ENCODE data around the gene OR51B2.
"Not testable (repeated sequence)": the region's sequence is repeated elsewhere in the genome, so short reads cannot be mapped to it uniquely, and the experiment has no call there.

The OR51B2 gene

DNA sequence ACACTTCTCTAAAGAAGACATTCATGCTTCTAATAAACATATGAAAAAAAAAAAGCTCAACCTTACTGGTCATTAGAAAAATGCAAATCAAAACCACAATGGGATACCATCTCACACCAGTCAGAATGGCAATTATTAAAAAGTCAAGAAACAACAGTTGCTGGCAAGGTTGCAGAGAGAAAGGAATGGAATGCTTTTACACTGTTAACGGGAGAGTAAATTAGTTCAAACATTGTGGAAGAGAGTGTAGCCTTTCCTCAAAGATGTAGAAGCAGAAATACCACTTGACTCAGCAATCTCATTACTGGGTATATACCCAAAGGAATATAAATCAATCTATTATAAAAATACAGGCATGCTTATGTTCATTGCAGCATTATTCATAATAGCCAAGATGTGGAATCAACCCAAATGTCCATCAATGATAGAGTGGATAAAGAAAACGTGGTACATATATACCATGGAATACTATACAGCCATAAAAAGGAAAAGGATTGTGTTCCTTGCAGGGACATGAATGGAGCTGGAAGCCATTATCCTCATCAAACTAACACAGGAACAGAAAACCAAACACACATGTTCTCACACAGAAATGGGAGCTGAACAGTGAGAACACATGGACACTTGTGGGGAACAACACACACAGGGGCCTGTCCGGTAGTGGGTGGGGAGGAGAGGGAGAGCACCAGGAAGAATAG is 10.6 kb downstream of the OR51B2 start:
- not testable (repeated sequence) for DNase-seq (ENCODE audit: low read depth)

DNA sequence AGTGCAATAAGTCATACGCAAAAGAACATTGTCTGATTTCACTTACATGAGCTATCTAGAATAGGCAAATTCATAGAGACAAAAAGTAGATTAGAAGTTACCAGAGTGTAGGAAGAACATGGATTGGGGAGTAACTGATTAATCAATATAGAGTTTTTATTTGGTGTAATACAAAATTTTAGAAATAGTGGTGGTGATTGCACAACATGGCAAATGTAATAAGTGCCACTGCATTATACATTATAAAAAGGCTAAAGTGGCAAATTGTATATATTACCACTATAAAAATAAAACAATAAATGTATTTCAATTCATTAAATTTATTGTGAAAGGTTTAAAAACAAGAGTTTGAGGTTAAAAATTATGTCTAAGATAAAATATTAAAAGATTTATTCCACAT is 13.7 kb downstream of the OR51B2 start:
- DNase-seq (ENCODE audit: low read depth): no peak

DNA sequence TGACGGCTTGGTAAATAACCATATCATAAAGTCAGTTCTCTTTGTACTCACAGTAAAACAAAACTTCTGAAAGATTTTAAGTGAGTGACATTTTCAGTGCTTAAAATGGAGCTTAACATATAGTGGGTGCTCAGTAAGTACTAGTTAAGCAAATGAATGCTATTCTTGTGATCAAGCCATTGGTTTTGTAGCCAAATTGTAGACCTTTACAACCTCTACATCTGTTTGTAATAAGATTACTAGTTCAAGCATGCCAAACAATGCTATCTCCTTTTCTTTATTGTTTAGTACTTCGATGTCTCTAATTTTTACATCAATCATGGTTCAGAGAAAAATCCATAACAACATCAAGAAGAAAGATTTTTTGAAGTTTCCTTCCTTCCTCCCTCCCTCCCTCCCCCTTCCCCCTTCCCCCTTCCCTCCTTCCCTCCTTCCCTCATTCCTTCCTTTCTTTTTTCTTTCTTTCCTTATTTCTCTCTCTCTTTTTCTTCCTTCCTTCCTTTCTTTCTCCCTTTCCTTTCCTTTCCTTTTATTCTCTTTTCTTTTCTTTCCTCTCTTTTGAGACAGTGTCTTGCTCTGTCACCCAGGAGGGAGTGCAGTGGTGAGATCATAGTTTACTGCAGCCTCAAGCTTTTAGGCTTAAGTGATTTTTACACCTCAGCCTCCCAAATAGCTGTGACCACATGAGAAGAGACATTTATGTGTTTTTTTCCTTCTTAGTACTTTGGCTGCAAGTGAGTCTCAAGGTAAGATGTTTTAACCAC is 16.7 kb downstream of the OR51B2 start:
- DNase-seq (ENCODE audit: low read depth): no peak

DNA sequence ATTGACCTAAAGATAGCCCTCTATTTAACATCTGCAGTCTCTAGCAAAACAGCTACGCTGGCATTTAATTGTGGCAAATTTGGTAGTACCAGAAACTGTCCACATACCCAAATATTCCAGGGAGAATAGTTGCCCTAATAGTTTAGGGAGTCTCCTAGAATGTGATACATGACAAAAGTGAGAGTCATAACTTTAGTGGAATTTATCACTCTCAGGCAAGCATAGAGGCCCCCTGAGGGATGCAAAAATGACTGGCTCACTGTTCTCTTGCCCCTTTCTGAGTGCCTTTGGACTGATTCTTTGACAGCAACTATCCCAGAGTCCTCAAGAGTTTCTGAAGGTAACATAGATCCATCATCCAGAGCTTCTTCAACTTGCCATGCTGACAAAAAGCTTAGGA is 20.1 kb downstream of the OR51B2 start:
- no peak for DNase-seq (ENCODE audit: low read depth)

DNA sequence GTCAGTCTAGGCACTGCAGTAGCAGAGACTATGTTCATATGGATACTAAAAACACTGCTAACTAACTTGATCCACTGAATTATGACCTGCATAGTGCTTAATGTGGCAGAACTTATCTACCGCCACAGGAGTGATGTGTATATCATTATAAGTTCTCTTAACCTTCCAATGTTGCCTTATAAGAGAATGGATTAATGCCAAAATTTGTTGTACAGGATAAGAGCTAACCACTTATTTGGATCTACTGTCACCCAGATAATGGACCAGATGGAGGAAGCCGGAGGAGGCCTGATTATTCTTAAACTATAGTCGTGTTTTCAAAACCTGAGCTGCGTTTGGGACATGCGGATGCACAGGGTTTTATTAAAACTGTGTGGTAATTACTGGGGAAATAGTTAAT is 20.5 kb downstream of the OR51B2 start:
- DNase-seq (ENCODE audit: low read depth): no peak

DNA sequence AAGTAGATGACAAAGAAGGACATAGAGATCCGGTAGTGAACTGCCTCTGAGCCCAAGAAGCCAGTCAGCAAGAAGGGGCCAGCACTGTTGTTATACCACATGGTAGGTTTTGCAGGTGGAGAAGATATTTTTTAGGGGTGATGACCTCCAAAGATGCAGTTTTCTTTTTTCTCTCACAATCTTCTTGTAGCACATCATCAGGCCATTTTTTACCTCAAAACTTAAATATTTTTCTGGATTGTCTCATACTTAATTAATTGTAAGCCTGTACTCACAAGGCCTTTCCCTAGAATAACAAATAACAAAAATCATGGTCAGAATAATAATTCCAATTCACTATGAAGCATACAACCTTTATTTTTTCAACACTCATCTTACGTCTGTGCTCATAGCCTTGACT is 22.3 kb downstream of the OR51B2 start, which contains the start of gene OR51B4:
Gene OR51B4 (minus strand): TSS at position 101 of the 400 bp plus-strand sequence. CDS start 0 bp downstream, at position 101.
- DNase-seq (ENCODE audit: low read depth): no peak

DNA sequence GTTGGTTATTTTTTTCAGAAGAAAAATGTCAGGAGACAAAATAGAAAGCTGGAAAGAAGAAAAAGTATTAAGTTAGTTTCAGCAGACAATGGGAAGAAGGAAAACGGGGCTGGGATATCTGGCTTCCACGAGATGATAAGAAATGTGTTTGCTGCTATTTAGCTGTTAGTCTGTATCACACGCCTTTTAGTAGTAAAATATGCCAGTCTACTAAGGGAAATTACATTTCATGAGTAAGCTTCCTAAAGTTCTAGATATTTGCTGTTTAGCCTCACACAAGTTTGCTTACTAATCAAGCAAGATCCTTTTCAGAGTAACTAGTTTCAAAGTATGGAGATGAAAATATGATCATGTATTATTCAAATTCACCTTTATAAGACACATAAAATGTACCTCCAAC is 23.8 kb downstream of the OR51B2 start:
- DNase-seq (ENCODE audit: low read depth): no peak

DNA sequence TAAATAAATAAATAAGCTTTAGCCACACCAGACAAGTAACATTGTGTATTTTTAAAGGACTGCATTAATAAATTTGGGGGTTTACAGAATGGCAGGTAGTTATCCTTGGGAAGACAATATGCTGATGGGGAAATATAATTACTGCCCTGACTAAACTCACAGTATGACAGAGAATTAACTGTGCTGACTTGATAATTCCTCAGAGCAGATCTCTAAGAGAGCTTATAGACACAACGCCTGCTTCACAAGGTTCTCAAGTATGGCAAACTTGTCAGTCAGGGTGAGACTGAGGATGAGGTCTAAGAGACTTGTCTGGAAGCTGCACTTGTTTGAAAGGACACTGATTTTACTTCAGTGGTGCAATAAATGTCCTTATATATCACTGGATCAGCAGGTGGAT is 25.6 kb downstream of the OR51B2 start:
- DNase-seq (ENCODE audit: low read depth): no peak

DNA sequence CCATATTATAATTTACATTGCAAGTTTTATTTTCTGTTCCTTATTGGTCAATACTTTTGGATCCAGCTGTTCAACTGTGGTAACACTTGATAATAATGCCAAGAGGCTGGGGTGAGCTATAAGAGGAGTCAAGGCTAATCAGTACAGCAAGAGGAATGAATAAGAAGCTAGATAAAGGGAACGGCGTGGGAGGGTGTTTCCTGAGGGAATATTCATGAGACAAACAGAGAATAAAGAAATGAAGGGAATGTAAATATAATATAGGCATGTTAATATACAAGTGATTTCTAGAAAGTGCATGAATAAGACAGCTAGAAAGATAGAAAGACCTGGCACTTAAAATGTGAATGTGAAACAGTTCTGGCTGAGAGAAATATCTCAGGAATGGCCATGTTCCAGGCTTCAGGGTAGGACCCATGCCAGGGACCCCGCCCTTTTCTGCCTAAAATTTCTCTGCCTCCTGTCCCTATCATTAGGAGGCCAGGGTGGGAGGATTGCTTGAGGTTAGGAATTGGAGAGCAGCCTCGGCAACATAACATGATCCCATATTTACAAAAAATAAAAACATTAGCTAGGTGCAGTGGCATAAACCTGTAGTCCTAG is 26.3 kb downstream of the OR51B2 start:
- no peak for DNase-seq (ENCODE audit: low read depth)

DNA sequence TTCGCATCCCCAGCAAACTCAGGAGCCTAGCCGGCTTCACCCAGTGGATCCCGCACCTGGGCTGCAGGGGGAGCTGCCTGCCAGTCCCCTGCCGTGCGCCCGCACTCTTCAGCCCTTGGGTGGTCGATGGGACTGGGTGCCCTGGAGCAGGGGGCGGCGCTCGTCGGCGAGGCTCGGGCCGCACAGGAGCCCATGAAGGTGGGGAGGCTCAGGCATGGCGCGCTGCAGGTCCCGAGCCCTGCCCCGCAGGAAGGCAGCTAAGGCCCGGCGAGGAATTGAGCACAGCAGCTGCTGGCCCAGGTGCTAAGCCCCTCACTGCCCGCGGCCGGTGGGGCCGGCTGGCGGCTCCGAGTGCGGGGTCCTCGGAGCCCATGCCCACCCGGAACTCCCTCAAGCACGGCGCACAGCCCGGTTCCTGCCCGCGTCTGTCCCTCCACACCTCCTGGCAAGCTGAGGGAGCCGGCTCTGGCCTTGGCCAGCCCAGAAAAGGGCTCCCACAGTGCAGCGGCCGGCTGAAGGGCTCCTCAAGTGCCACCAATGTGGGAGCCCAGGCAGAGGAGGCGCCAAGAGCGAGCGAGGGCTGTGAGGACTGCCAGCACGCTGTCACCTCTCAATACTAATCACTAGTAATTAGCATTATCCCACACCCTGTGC is 29.6 kb downstream of the OR51B2 start:
- not testable (repeated sequence) for DNase-seq (ENCODE audit: low read depth)

DNA sequence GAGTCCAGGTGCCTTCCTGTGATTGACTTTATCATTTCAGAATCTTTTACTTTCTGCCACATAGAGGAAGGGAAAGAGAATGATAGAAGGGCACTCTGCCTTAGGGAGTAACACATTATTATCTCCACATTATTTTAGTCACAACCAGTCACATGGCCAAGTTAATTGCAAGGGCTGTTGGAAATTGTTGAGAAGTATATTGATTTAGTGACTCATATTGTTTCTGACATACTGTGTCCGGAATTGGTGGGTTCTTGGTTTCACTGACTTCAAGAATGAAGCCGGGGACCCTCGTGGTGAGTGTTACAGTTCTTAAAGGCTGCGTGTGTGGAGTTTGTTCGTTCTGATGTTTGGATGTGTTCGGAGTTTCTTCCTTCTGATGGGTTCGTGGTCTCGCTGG is 31.1 kb downstream of the OR51B2 start:
- DNase-seq (ENCODE audit: low read depth): no peak

DNA sequence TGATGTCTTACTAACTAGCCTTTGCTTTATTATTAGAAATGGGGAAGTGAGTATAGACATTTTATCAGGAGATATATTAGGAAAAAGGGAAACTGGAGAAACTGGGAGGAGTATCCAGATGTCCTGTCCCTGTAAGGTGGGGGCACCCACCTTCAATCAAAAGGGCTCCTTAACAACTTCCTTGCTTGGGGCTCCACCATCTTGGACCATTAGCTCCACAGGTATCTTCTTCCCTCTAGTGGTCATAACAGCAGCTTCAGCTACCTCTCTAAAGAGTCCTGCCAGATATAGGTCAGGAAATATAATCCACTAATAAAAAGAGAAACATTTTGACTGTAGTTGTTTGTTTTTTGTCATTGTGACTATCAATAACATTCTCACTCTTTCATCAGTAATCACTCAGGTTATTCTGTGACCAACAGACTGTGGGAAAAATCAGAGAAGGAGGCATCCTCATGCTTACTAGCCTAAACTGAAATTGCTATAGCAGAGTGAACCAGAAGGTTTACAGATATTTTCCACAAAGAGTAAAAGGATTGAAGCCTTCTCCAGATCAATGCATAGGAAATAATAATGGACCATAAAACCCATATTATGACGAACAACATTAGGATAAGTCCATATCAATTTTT is 32.8 kb downstream of the OR51B2 start:
- no peak for DNase-seq (ENCODE audit: low read depth)

DNA sequence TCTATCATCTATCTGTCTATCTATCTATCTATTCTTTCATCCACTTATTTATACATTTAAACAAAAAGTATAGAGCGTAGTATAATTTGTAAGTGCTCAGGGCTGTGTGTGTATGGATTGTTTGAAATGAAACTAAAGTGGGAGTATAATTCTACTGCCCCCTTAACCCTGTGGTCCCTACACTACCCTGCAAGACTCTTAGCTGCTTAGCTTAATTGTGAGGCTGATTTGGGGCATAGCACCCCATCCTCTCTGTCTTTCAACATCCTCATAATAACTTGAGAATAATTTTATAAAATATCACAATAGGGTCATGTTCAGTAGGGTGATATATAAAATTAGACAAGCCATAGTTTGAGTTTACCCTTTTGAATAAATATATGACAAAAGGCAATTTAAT is 34.0 kb downstream of the OR51B2 start:
- no peak for DNase-seq (ENCODE audit: low read depth)

DNA sequence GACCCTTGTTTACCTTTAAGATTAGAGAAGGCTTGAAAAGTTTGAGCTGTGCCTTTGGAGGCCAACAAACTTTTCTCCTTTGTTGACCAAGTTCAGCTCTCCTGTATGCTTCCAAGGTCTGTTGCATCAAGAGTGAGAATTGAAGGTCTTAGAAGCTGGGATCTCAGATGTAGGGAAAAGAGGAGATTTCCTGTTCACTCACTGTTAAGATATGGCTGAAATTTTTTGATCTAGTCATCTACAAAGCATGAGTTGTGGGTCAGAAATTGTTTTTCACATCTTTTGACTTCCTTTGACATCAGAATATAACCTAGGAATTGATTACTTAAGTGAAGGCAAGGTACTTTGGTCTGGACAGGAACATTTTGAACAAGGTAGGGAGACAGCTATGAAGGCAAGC is 34.4 kb downstream of the OR51B2 start:
- no peak for DNase-seq (ENCODE audit: low read depth)

DNA sequence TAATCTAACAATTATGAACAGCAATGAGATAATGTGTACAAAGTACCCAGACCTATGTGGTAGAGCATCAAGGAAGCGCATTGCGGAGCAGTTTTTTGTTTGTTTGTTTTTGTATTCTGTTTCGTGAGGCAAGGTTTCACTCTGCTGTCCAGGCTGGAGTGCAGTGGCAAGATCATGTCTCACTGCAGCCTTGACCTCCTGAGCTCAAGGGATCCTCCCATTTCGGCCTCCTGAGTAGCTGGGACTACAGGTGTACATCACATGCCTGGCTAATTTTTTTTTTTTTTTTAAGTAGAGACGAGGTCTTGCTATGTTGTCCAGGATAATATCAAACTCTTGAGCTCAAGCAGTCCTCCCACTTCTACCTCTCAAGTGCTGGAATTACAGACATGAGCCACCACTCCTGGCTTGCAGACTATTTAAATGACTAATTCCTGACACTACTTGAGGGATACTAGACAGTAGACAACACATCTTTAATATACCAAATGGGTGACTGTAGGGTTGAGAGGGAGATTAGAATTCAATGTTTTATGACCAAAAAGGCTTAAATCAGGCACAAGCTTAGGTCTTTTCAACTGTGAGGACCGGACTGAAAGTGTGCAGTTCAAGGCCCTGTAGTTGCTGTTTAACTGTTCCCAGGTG is 35.1 kb downstream of the OR51B2 start:
- no peak for DNase-seq (ENCODE audit: low read depth)

DNA sequence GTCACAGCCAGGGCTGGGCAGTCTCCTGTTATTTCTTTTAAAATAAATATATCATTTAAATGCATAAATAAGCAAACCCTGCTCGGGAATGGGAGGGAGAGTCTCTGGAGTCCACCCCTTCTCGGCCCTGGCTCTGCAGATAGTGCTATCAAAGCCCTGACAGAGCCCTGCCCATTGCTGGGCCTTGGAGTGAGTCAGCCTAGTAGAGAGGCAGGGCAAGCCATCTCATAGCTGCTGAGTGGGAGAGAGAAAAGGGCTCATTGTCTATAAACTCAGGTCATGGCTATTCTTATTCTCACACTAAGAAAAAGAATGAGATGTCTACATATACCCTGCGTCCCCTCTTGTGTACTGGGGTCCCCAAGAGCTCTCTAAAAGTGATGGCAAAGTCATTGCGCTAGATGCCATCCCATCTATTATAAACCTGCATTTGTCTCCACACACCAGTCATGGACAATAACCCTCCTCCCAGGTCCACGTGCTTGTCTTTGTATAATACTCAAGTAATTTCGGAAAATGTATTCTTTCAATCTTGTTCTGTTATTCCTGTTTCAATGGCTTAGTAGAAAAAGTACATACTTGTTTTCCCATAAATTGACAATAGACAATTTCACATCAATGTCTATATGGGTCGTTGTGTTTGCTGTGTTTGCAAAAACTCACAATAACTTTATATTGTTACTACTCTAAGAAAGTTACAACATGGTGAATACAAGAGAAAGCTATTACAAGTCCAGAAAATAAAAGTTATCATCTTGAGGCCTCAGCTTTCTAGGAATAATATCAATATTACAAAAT is 35.8 kb downstream of the OR51B2 start:
- DNase-seq (ENCODE audit: low read depth): no peak

DNA sequence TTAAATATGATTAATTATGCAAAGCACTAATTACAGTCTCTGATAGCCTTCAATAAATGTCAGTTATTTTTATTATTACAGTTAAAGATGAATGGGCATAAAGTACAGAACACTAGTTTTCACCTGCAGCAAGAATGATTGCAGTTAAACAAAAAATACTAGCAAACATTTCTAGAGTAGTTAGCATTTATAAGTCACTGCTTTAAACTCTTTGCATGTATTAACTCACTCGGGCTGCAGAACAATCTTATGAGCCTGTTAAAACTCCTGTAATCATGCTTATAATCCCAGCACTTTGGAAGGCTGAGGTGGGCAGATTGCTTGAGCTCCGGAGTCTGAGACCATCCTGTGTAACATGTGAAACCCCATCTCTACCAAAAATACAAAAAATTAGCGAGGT is 37.2 kb downstream of the OR51B2 start:
- DNase-seq (ENCODE audit: low read depth): no peak

DNA sequence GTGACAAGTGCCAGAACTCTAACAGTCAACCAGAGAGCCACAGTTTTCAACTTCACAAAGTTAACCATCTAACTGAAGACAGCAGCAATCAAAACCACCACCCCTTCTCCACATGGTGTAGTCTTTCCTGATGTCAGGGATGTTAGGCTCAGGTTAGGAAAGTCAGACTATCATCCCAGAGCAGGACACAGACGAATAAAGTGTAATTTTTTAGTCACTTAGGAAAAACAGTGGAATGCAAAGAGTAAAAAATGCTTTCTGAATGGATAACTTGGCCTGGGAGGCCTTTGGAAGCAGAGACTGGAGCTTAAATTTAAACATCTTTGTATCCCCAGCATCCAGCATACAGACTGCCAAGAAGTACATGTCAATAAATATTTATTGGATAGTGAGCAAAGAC is 37.7 kb downstream of the OR51B2 start:
- DNase-seq (ENCODE audit: low read depth): no peak

DNA sequence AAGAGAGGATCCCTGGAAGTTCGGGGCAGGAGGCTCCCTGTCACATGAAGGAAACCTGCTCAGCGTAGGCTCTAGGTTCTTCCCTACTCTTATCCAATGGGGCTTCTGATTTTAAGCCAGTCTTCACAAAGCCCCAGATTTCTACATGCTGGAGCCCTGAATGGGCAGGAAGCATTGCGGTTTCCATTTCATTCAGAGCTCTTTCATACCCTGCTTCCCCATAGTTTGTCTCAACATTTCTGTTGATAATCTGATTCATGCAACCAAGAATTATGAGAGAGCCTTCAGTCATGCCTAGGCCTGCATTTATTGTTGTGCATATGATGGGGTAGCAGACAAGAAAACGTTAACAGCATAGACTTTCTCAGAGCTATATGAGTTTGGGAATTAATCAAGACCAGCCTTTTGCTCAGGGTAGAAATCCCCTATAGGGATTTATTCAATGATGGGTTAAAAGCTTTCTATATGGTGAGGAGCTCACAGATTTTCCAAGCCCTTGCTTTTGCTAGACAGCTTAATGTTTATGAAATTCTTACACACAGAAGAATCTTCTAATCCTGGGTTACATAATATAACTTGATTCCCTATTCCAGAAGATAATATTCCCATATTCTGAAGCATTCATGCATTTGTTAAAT is 38.3 kb downstream of the OR51B2 start:
- no peak for DNase-seq (ENCODE audit: low read depth)

DNA sequence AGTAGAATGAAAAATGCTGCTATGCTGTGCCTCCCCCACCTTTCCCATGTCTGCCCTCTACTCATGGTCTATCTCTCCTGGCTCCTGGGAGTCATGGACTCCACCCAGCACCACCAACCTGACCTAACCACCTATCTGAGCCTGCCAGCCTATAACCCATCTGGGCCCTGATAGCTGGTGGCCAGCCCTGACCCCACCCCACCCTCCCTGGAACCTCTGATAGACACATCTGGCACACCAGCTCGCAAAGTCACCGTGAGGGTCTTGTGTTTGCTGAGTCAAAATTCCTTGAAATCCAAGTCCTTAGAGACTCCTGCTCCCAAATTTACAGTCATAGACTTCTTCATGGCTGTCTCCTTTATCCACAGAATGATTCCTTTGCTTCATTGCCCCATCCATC is 39.5 kb downstream of the OR51B2 start:
- DNase-seq (ENCODE audit: low read depth): no peak

All from non-pigmented ciliary epithelial cell (primary cell).